OCI-LY3 (cell line): ENCODE measurements around the gene EVPL.

Source experiments
- H2AFZ ChIP-seq: fragments of 200-600, 300-600 bp; shearing (Covaris generic); 2 replicates; pipeline ENCODE4 v1.6.0; 2014; ENCODE audit warnings: antibody characterized with exemption, low read depth, low read length
- H3K27ac ChIP-seq: fragments of 200-600, 300-600 bp; sonication (generic); 2 replicates; pipeline ENCODE4 v1.5.1; 2014; ENCODE audit warnings: mild to moderate bottlenecking, low read length, moderate library complexity, mixed read lengths
- H3K27me3 ChIP-seq: fragments of 200-600, 300-600 bp; sonication (generic); 2 replicates; pipeline ENCODE4 v1.6.1; 2014; ENCODE audit warnings: low read depth, low read length, mixed read lengths
- H3K36me3 ChIP-seq: fragments of 200-600, 300-600 bp; sonication (generic); replicated peaks from 2 replicates; pipeline ENCODE3; 2014; ENCODE audit warnings: low read depth, low read length, mixed read lengths
- H3K4me1 ChIP-seq: fragments of 300-600, 200-600 bp; sonication (generic); 2 replicates; pipeline ENCODE4 v1.6.1; 2014; ENCODE audit warnings: low read length, mixed read lengths
- H3K4me2 ChIP-seq: fragments of 200-600, 300-600 bp; sonication (generic); 2 replicates; pipeline ENCODE4 v1.6.1; 2014; ENCODE audit warnings: low read length, mixed read lengths
- H3K4me3 ChIP-seq: fragments of 300-600, 200-600 bp; sonication (generic); 2 replicates; pipeline ENCODE4 v1.5.1; 2014; ENCODE audit warnings: antibody characterized with exemption, mild to moderate bottlenecking, low read length, moderate library complexity
- H3K79me2 ChIP-seq: fragments of 300-600, 200-600 bp; shearing (Covaris generic); 2 replicates; pipeline ENCODE4 v1.6.1; 2014; ENCODE audit warnings: mild to moderate bottlenecking, low read length, mixed read lengths
- H3K9ac ChIP-seq: fragments of 300-600, 200-600 bp; shearing (Covaris generic); 2 replicates; pipeline ENCODE4 v1.6.0; 2014; ENCODE audit warnings: mild to moderate bottlenecking, low read length, moderate library complexity
- H3K9me3 ChIP-seq: fragments of 200-600, 300-600 bp; shearing (Covaris generic); 2 replicates; pipeline ENCODE4 v1.6.1; 2014; ENCODE audit warnings: low read length, mixed read lengths; ENCODE audit not compliant: insufficient read depth
- H4K20me1 ChIP-seq: fragments of 200-600, 300-600 bp; sonication (generic); 2 replicates; pipeline ENCODE4 v1.6.1; 2016; ENCODE audit warnings: low read length, mixed read lengths; ENCODE audit not compliant: insufficient read depth
- EZH2phosphoT487 ChIP-seq: fragments of 200-600 bp; shearing (Covaris generic); IDR thresholded peaks from 2 replicates; pipeline ENCODE4 v1.6.1; 2018; ENCODE audit warnings: antibody characterized with exemption, mixed run types, low read depth
- TF ChIP-seq, protein P1 (sequence below): fragments of 200-600, 300-600 bp; sonication (generic); IDR thresholded peaks from 2 replicates; pipeline ENCODE4 v1.5.1; 2014; ENCODE audit warnings: antibody characterized with exemption, low read length, low read depth

EVPL gene

GRCh38 chr17:76038050-76038449 is 10.9 kb upstream of the EVPL start:
- TF ChIP-seq, protein P1, sequence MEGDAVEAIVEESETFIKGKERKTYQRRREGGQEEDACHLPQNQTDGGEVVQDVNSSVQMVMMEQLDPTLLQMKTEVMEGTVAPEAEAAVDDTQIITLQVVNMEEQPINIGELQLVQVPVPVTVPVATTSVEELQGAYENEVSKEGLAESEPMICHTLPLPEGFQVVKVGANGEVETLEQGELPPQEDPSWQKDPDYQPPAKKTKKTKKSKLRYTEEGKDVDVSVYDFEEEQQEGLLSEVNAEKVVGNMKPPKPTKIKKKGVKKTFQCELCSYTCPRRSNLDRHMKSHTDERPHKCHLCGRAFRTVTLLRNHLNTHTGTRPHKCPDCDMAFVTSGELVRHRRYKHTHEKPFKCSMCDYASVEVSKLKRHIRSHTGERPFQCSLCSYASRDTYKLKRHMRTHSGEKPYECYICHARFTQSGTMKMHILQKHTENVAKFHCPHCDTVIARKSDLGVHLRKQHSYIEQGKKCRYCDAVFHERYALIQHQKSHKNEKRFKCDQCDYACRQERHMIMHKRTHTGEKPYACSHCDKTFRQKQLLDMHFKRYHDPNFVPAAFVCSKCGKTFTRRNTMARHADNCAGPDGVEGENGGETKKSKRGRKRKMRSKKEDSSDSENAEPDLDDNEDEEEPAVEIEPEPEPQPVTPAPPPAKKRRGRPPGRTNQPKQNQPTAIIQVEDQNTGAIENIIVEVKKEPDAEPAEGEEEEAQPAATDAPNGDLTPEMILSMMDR = no peak
- no peak for TF ChIP-seq EZH2phosphoT487
- no peak overlapping the region for H2AFZ ChIP-seq
- no peak overlapping the region for H3K9ac ChIP-seq
- H3K27ac ChIP-seq = no peak overlapping the region
- H3K4me1 ChIP-seq = no peaks in the 10 kb centered on the region
- H3K36me3 ChIP-seq = peaks cover 27% of the 10 kb centered on the region
- no peak overlapping the region for H3K4me3 ChIP-seq
- H3K4me2 ChIP-seq = no peak overlapping the region
- no peaks in the 10 kb centered on the region for H3K79me2 ChIP-seq
- H3K9me3 ChIP-seq = no peaks in the 10 kb centered on the region
- H3K27me3 ChIP-seq = no peaks in the 10 kb centered on the region
- no peaks in the 10 kb centered on the region for H4K20me1 ChIP-seq

GRCh38 chr17:76036497-76037261 is 9.6 kb upstream of the EVPL start:
- H3K4me2 ChIP-seq = no peak overlapping the region
- no peak overlapping the region for H3K27ac ChIP-seq

GRCh38 chr17:76034428-76035350 is 7.6 kb upstream of the EVPL start:
- Histone ChIP-seq H4K20me1 (no peaks in the 10 kb centered on the region), H2AFZ (no peak overlapping the region), H3K36me3 (peaks cover 16% of the 10 kb centered on the region), H3K27ac (no peak overlapping the region), H3K79me2 (no peaks in the 10 kb centered on the region), H3K9me3 (no peaks in the 10 kb centered on the region), H3K4me3 (no peak overlapping the region), H3K4me1 (no peaks in the 10 kb centered on the region), H3K9ac (no peak overlapping the region), H3K27me3 (no peaks in the 10 kb centered on the region), H3K4me2 (no peak overlapping the region)
- TF ChIP-seq, protein P1 = no peak
- TF ChIP-seq EZH2phosphoT487 = no peak

More at GRCh38 chr17:76036497-76037261, 9.6 kb upstream of the EVPL start:
- Histone ChIP-seq H2AFZ (no peak overlapping the region), H4K20me1 (no peaks in the 10 kb centered on the region), H3K79me2 (no peaks in the 10 kb centered on the region), H3K9me3 (no peaks in the 10 kb centered on the region), H3K9ac (no peak overlapping the region), H3K36me3 (peaks cover 27% of the 10 kb centered on the region), H3K27me3 (no peaks in the 10 kb centered on the region), H3K4me3 (no peak overlapping the region), H3K4me1 (no peaks in the 10 kb centered on the region)
- TF ChIP-seq, protein P1 = no peak
- no peak for TF ChIP-seq EZH2phosphoT487

DNA sequence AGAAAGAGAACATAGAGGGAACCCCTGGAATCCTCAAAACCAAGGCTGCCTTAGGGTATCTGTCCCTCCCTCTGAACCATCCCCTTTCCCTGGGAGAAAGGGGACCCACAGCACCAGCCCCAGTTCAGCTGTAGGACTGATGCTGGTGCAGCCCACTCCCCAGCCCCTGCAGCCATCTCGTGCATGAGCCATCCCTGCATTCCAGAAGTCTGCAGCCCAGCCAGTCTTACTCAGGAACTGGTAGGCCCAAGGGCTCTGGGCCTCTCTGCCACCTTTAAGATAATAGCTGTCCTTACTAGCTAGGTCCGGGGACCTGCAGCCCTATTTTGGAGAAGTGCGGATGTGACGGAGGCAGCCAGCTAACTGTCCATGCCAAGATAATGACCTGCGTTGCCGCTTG is 6.0 kb upstream of the EVPL start:
- TF ChIP-seq EZH2phosphoT487 = no peak
- Histone ChIP-seq H3K9me3 (no peaks in the 10 kb centered on the region), H3K79me2 (no peaks in the 10 kb centered on the region), H3K4me3 (no peak overlapping the region), H3K9ac (no peak overlapping the region), H3K4me2 (no peak overlapping the region), H3K36me3 (peaks cover under 1% of the 10 kb centered on the region), H3K27me3 (no peaks in the 10 kb centered on the region), H3K4me1 (no peaks in the 10 kb centered on the region), H4K20me1 (no peaks in the 10 kb centered on the region), H2AFZ (no peak overlapping the region), H3K27ac (no peak overlapping the region)
